GM12878 (cell line): Measurements from ENCODE around the gene PLEKHF1. TPM values are rescaled to one million over a fixed set of nuclear protein-coding genes. Genes with fewer than 3 reads are reported as not detected.

Experiments
- ATAC-seq: fragments of 200-7000 bp; cut with Tn5 transposase; 3 replicates; pipeline ENCODE4 v1.9.1; 2020; ENCODE audit warnings: mild to moderate bottlenecking, moderate library complexity
- BruUV-seq: library from RNA; stranded (reverse); fragments of 400-500 nt; replicated peaks from 2 replicates; lab custom pipeline; 2021; lab: Mats Ljungman, UMichigan
- CTCF ChIA-PET: fragments of 300-600 bp; sonication (Branson Sonifier 250); formaldehyde crosslinking; extraction: SDS; loops from one replicate; lab custom pipeline; 2021; ENCODE audit warnings: inconsistent platforms; lab: Yijun Ruan, JAX
- POLR2A ChIA-PET: fragments of 350-600 bp; formaldehyde crosslinking; extraction: SDS; loops from one replicate; lab custom pipeline; 2021; ENCODE audit warnings: inconsistent platforms; lab: Charles Lee
- RAD21 ChIA-PET: fragments of 300-600 bp; sonication (Branson Sonifier 250); formaldehyde crosslinking; loops from one replicate; lab custom pipeline; 2023; ENCODE audit warnings: antibody characterized with exemption; ENCODE audit not compliant: unreplicated experiment; lab: Charles Lee
- SMC1A ChIA-PET: fragments of 300-600 bp; sonication (Branson Sonifier 250); formaldehyde crosslinking; loops from one replicate; lab custom pipeline; 2023; ENCODE audit not compliant: unreplicated experiment, uncharacterized antibody; lab: Charles Lee
- DNase-seq: peaks from one replicate; pipeline ENCODE4 v3.0.0-alpha.2; 2011; ENCODE audit warnings: low read depth, low spot score
- FAIRE-seq: peaks from 3 replicates; lab custom pipeline; 2011; peaks lifted over from hg19 to GRCh38; lab: Jason Lieb, UNC
- H2AFZ ChIP-seq: 2 replicates; pipeline ENCODE4 v1.6.0; 2011; ENCODE audit warnings: low read depth, low read length, control low read depth; ENCODE audit not compliant: control insufficient read depth
- H3K27ac ChIP-seq: 2 replicates; pipeline ENCODE4 v1.5.1; 2011; ENCODE audit warnings: control low read depth; ENCODE audit not compliant: control insufficient read depth, insufficient read depth
- H3K27me3 ChIP-seq, 2 experiments: replicated peaks in 1 of 2; 2 replicates each; pipeline versions ENCODE4 v1.6.0 to v1.6.1; 2011; ENCODE audit warnings: low read length in 1 of 2; ENCODE audit not compliant: control insufficient read depth in 2 of 2, insufficient read depth in 2 of 2
- H3K36me3 ChIP-seq, 2 experiments: 2 replicates each; pipeline ENCODE4 v1.5.1; 2011; ENCODE audit warnings: low read length in 1 of 2; ENCODE audit not compliant: control insufficient read depth in 2 of 2, insufficient read depth in 2 of 2
- H3K4me1 ChIP-seq: 2 replicates; pipeline ENCODE4 v1.6.1; 2011; ENCODE audit warnings: mild to moderate bottlenecking, low read length, moderate library complexity, mixed read lengths; ENCODE audit not compliant: control insufficient read depth, insufficient read depth
- H3K4me2 ChIP-seq: 2 replicates; pipeline ENCODE4 v1.6.0; 2011; ENCODE audit warnings: control low read depth; ENCODE audit not compliant: control insufficient read depth, insufficient read depth
- H3K4me3 ChIP-seq: fragments of 200-600 bp; sonication (generic); 2 replicates; pipeline ENCODE4 v1.5.1; 2016
- H3K79me2 ChIP-seq: 2 replicates; pipeline ENCODE4 v1.6.0; 2011; ENCODE audit warnings: low read length; ENCODE audit not compliant: control insufficient read depth, insufficient read depth
- H3K9ac ChIP-seq: 2 replicates; pipeline ENCODE4 v1.8.0; 2011; ENCODE audit warnings: low read length, control low read depth, mixed read lengths; ENCODE audit not compliant: control insufficient read depth, insufficient read depth
- H3K9me3 ChIP-seq: replicated peaks from 3 replicates; pipeline ENCODE4 v1.5.1; 2011; ENCODE audit warnings: mild to moderate bottlenecking, low read length; ENCODE audit not compliant: control insufficient read depth, insufficient read depth
- H4K20me1 ChIP-seq: 2 replicates; pipeline ENCODE4 v1.6.0; 2011; ENCODE audit not compliant: control insufficient read depth, insufficient read depth
- ASH2L ChIP-seq: fragments of 300-600, 200-600 bp; sonication (generic); IDR thresholded peaks from 2 replicates; pipeline ENCODE4 v1.6.1; 2017; ENCODE audit warnings: low read depth, mild to moderate bottlenecking, borderline replicate concordance
- BCLAF1 ChIP-seq: fragments of 450-650 bp; IDR thresholded peaks from 2 replicates; pipeline ENCODE4 v1.6.1; 2017; ENCODE audit warnings: antibody characterized with exemption, mild to moderate bottlenecking, moderate library complexity
- FOXK2 ChIP-seq: fragments of 450-650 bp; IDR thresholded peaks from 2 replicates; pipeline ENCODE4 v1.6.1; 2017; ENCODE audit warnings: mild to moderate bottlenecking, moderate library complexity
- IKZF2 ChIP-seq, 2 experiments: fragments of 450-650 bp; IDR thresholded peaks; 2 replicates each; pipeline ENCODE4 v1.6.1; 2017; ENCODE audit warnings: mild to moderate bottlenecking in 2 of 2, moderate library complexity in 2 of 2
- NFYB ChIP-seq: IDR thresholded peaks from 2 replicates; pipeline ENCODE4 v1.6.1; 2011; ENCODE audit warnings: low read depth, mild to moderate bottlenecking, low read length, improper control_type of control experiment, moderate library complexity; ENCODE audit not compliant: insufficient read depth
- POU2F2 ChIP-seq: IDR thresholded peaks from 3 replicates; pipeline ENCODE4 v1.6.1; 2011; ENCODE audit warnings: low read depth, mild to moderate bottlenecking, low read length, borderline replicate concordance
- RELA ChIP-seq: fragments of 450-650 bp; IDR thresholded peaks from 2 replicates; pipeline ENCODE4 v1.8.0; 2014; ENCODE audit warnings: borderline replicate concordance; ENCODE audit not compliant: partially characterized antibody
- TCF7 ChIP-seq: IDR thresholded peaks from 2 replicates; pipeline ENCODE4 v1.6.1; 2014; ENCODE audit warnings: antibody characterized with exemption, borderline replicate concordance
- ZBTB11 ChIP-seq: fragments of 450-650 bp; formaldehyde crosslinking; IDR thresholded peaks from 2 replicates; pipeline ENCODE4 v1.5.0; 2022; ENCODE audit warnings: mild to moderate bottlenecking, missing genetic modification characterization
- ZNF622 ChIP-seq: fragments of 450-650 bp; IDR thresholded peaks from 2 replicates; pipeline ENCODE4 v1.6.1; 2017; ENCODE audit warnings: mild to moderate bottlenecking, inconsistent platforms
- WGBS: methylation state at CpG from one replicate; pipeline ENCODE4 v1.1.6; 2016; ENCODE audit warnings: low lambda C conversion rate; ENCODE audit not compliant: insufficient replicate concordance, insufficient coverage; ENCODE audit errors: missing lambda C conversion rate; 5-methylcytosine and 5-hydroxymethylcytosine counted together
- in situ Hi-C: fragments of 300-500 bp; cut with MboI; formaldehyde crosslinking; loops from 9 replicates; pipeline ENCODE4 v1.14.3; 2018; ENCODE audit warnings: mixed read lengths
- intact Hi-C: fragments of 100-400 bp; cut with micrococcal nuclease; formaldehyde crosslinking; loops from one replicate; pipeline ENCODE4 v1.14.2; 2022; ENCODE audit not compliant: unreplicated experiment
- polyA plus RNA-seq, 11 experiments: library from polyadenylated mRNA; depleted of rRNA in 4 of 11; unstranded in 6 of 11; stranded (reverse) in 5 of 11; fragments of >200 nt; fragmentation: Nextera tagmentation in 4 of 11; fragmentation: Illumina TruSeq in 1 of 11; extraction: Ambion mirVana in 4 of 11; extraction: Trizol in 1 of 11; gene quantifications; 1 replicate in 1 of 11; 2 replicates in 10 of 11; pipeline versions ENCODE4 v1.2.1 to v1.2.3, GENCODE V29; 2011 to 2016; ENCODE audit warnings: inconsistent platforms in 2 of 11, missing spikeins in 2 of 11, low read depth in 1 of 11
- total RNA-seq, 4 experiments: library from RNA; depleted of rRNA in 3 of 4; stranded (reverse); fragments of >200 nt in 3 of 4; fragmentation: Illumina TruSeq in 1 of 4; extraction: Trizol in 1 of 4; gene quantifications; 2 replicates each; pipeline versions ENCODE4 v1.2.1 to v1.2.3, GENCODE V29; 2013 to 2021

The PLEKHF1 gene
- total and polyA plus RNA-seq, 10 of the 15 experiments (the other 5 are each of a cell fraction or from before 2014, with no cell fraction given): 0.10 to 20.3 (median 15.3) TPM

GRCh38 chr19:29628661-29629385 lies 36.4 kb upstream of the PLEKHF1 start (continued):
- TF ChIP-seq POU2F2 (no peak), TCF7 (no peak), FOXK2 (no peak), ZBTB11 (no peak), ZNF622 (no peak)

GRCh38 chr19:29629836-29630534 lies 35.3 kb upstream of the PLEKHF1 start:
- intact Hi-C loops: no loop called here
- Histone ChIP-seq H4K20me1 (no peaks in the 10 kb centered on the region), H3K27me3 (no peaks in the 10 kb centered on the region), H3K4me1 (no peaks in the 10 kb centered on the region), H2AFZ (no peak overlapping the region), H3K4me3 (no peak overlapping the region)
- ChIA-PET CTCF (no interaction called here), POLR2A (no interaction called here), SMC1A (no interaction called here), RAD21 (no interaction called here)
- BruUV-seq: no TSS peak
- DNase-seq: no peak
- TF ChIP-seq NFYB (no peak), IKZF2 (IDR thresholded peaks at IDR 0.05) (no peak), RELA (no peak), ASH2L (no peak), BCLAF1 (no peak)
- TF ChIP-seq, all 136 proteins: peak for 0
- FAIRE-seq: no peak
- Histone ChIP-seq H3K36me3 (no peaks in the 10 kb centered on the region), H3K9ac (no peak overlapping the region), H3K9me3 (no peaks in the 10 kb centered on the region), H3K4me2 (no peak overlapping the region), H3K79me2 (no peaks in the 10 kb centered on the region), H3K27ac (no peak overlapping the region)
- ATAC-seq: no peak
- 59% methylated on average over 5 of the region's 5 CpGs for WGBS
- in situ Hi-C loops: no loop called here
